NCI-H2081 treated with DMSO at 0.1 percent for 48 hours (cell line): ENCODE measurements around the gene ATP5ME.

ENCODE experiments used
- DNase-seq: peaks from one replicate; lab custom pipeline; 2025; lab: John Stamatoyannopoulos, UW

The ATP5ME gene

GRCh38 chr4:633406-633805 lies 40.7 kb downstream of the ATP5ME start:
- DNase-seq = no peak

- no peak for DNase-seq
Measured at GRCh38 chr4:632926-633325, 41.1 kb downstream of the ATP5ME start.

GRCh38 chr4:632196-632790 lies 41.8 kb downstream of the ATP5ME start:
- DNase-seq = no peak

- no peak for DNase-seq
Measured at GRCh38 chr4:630656-631055, 43.4 kb downstream of the ATP5ME start.

GRCh38 chr4:629915-630641 lies 44.0 kb downstream of the ATP5ME start:
- no peak for DNase-seq

- no peak for DNase-seq
Measured at GRCh38 chr4:629636-629914, 44.5 kb downstream of the ATP5ME start.

GRCh38 chr4:628821-629635 lies 45.0 kb downstream of the ATP5ME start:
- DNase-seq = no peak

GRCh38 chr4:628311-628741 lies 45.8 kb downstream of the ATP5ME start:
- DNase-seq = no peak

GRCh38 chr4:627347-628125 lies 46.5 kb downstream of the ATP5ME start:
- DNase-seq = no peak

- DNase-seq = no peak
Measured at GRCh38 chr4:626201-627091, 47.6 kb downstream of the ATP5ME start.

- no peak for DNase-seq
Measured at GRCh38 chr4:625631-626161, 48.4 kb downstream of the ATP5ME start.

- DNase-seq = no peak
Measured at GRCh38 chr4:624705-625590, 49.1 kb downstream of the ATP5ME start, which contains the start of gene PDE6B. Gene PDE6B, plus strand, starts transcription at chr4:625573. Its CDS starts 54 bp downstream, at chr4:625627.

- DNase-seq = no peak
Measured at GRCh38 chr4:623914-624566, 50.0 kb downstream of the ATP5ME start.

- DNase-seq = no peak
Measured at GRCh38 chr4:622996-623913, 50.8 kb downstream of the ATP5ME start.
